HG03520 (cell line): ENCODE data around the gene KCNE1.
A peak's percentile ranks its signal among the peaks of the same experiment; 100 is the strongest.
"Not testable (repeated sequence)": the region's sequence is repeated elsewhere in the genome, so short reads cannot be mapped to it uniquely, and the experiment has no call there.

Experiments used
- ATAC-seq: cut with Tn5 transposase; IDR thresholded peaks from one replicate; pipeline ENCODE4 v1.9.1; 2021; ENCODE audit warnings: mild to moderate bottlenecking, moderate library complexity; ENCODE audit not compliant: unreplicated experiment

KCNE1 gene

DNA sequence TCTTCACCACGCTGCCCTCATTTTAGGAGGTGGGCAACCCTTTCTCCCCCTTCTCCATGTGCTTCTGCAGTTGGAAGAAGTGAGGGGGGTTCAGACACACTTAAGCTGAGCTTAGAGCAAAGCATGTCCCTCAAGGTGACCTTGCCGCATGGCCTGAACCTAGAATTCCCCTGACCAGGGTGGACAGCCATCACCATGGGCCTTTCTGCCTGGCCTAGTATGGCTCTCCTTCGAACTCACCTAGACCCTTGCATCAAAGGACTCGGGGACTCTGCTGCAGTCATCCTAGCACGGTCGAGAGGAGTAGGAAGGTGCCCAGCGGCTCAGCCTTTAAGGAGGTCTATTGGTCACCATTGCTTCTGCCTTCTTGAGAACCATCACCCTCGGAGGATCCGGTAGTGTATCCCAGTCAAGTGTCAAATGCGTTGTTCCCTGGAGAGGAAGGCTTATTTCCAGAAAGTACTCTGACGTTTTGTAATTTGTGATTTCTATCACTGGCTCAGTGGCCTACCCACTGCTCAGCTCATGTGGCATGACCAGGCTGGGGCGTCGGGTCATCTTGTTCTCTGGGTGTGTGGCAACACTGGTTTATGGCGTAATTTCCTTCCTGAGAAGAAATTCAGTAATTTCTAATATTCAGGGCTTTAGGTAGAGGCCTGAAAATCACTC is at the start of gene KCNE1:
Gene KCNE1, minus strand, starts transcription at position 424 of the 669 bp plus-strand sequence. CDS start 62,576 bp downstream, outside the sequence.
- no peak for ATAC-seq

DNA sequence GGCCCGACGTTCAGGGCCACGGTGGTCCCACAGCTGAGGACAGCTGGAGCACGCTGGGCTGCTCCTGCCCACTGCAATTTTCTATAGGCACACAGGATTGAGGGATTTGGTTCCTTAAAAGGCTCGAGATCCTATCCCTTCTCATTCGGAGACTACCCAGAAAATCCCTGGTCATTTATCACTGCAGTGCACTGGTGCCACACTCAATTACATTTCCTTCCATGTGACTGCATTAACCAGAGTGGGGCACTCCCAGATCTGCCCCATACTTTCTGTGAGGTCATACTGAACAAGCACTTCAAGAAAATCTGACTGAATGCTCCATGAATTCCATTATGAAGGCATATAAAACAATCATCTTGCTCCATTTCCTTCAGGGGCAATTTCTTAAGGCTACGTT is 49.8 kb upstream of the KCNE1 start:
- no peak for ATAC-seq

DNA sequence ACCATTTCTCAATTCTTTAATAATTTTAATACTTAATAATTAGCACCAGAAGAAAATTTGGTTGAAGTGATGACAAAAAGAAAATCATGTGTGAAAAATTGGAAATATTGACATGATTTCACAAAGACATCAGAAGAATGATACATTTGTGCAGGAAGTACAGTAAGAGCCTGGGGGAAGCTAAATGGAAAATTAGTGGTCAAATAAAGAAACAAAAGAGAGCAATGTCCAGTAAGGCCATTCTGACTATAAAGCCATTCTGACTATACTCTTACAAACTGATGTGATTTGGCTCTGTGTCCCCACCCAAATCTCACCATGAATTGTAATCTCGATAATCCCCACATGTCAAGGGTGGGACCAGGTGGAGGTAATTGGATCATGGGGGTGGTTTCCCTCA is 48.6 kb upstream of the KCNE1 start:
- ATAC-seq: no peak

DNA sequence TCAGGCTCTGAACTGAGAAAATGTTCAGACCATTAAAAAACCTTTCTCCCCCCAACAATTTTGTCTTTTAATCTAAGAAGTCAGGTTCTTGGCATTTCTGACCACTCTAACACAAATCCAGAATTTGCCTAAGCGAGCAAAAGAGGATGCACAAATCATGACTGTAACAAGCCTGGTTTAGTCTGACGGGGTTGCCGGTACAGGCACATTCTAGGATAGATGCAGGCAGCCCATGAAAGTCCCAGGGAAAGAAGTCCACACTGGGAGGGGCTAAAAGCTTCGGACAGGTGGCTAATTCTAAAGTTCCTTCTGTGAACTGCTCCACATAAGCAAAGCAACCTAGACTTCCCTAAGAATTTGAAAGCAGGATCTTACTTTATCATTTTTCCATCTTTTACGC is 48.0 kb upstream of the KCNE1 start:
- ATAC-seq: no peak

GRCh38 chr21:34559089-34559631 is 47.1 kb upstream of the KCNE1 start:
- ATAC-seq: no peak

DNA sequence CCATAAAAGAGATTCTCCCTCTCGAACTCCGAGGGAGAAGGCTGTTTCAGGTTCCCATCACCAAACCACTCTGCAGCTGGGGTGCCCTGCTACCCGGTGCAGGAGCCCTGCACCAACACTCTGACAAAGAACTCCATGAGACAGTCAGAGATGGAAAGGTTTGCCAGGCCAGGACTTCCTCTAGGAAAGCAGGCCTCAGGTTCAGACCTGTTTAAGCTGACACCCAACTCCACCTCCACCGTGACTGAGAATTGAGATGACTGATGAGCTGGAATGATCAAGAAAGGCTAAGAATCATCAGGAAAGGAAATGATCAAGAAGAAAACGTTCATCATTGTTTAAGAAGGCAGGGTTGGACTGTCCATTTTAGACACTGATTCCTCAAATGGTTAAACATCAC is 46.2 kb upstream of the KCNE1 start:
- ATAC-seq: no peak

- no peak for ATAC-seq
These were observed 45.3 kb upstream of the KCNE1 start for GRCh38 chr21:34557261-34557660.

DNA sequence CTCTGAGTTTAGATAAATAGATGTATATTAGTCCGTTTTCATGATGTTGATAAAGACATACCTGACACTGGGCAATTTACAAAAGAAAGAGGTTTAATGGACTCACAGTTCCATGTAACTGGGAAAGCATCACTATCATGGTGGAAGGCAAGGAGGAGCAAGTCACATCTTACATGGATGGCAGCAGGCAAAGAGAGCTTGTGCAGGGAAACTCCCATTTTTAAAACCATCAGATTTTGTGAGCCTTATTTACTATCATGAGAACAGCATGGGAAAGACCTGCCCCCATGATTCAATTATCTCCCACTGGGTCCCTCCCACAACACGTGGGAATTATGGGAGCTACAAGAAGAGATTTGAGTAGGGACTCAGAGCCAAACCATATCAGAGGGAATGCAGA is 42.7 kb upstream of the KCNE1 start:
- not testable (repeated sequence) for ATAC-seq

DNA sequence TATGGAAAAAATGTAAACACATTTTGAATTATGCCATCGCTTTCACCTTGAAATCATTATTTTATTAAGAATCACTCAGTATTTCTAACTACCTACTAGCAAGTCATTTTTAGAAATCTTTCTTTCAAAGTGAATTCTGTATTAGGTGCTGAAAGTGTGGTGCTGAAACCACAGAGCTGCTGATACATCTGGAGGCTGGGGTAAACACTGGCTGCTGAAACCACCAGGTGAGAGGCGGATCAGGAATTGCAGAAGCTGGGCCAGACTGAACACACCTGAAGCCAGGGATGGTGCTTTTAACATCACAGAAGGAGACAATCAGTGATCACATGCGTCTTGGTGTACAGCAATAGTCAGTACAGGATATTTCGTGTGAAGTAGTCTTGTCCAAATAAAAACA is 42.2 kb upstream of the KCNE1 start:
- ATAC-seq: no peak

- ATAC-seq: no peak
These were observed 41.3 kb upstream of the KCNE1 start for GRCh38 chr21:34553151-34553952.

- ATAC-seq: no peak
These were observed 40.5 kb upstream of the KCNE1 start for GRCh38 chr21:34552360-34553098.

- no peak for ATAC-seq
These were observed 38.3 kb upstream of the KCNE1 start for GRCh38 chr21:34550182-34550799.

GRCh38 chr21:34548781-34549376 is 36.9 kb upstream of the KCNE1 start:
- no peak for ATAC-seq

- no peak for ATAC-seq
These were observed 34.5 kb upstream of the KCNE1 start for GRCh38 chr21:34546542-34546941.

GRCh38 chr21:34545079-34545884 is 33.3 kb upstream of the KCNE1 start:
- ATAC-seq: peak; percentile 87

DNA sequence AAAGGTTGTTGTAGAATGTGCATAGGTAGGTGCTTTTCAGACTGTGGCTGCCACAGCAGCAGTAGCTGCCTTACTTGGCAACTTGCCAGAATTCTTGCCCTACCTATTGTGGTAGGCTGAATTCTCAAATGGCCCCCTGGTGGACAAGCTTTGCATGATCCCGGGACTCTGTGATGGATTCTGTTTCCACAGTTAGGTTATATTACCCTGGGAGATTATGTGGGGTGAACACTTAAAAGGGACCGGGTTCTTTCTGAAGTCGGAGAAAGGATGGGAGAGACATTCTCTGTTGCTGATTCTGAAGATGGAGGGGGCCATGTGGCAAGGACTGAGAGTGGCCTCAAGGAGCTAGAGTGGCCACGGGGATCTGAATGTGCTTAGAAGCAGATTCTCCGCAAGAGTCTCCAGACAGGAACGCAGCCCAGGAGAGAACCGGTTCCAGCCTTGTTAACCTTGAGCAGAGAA is 32.1 kb upstream of the KCNE1 start:
- ATAC-seq: no peak

- no peak for ATAC-seq
These were observed 31.0 kb upstream of the KCNE1 start for GRCh38 chr21:34543017-34543416.

- ATAC-seq: no peak
These were observed 28.2 kb upstream of the KCNE1 start for GRCh38 chr21:34540206-34540605.

GRCh38 chr21:34537838-34538237 is 25.8 kb upstream of the KCNE1 start:
- no peak for ATAC-seq

DNA sequence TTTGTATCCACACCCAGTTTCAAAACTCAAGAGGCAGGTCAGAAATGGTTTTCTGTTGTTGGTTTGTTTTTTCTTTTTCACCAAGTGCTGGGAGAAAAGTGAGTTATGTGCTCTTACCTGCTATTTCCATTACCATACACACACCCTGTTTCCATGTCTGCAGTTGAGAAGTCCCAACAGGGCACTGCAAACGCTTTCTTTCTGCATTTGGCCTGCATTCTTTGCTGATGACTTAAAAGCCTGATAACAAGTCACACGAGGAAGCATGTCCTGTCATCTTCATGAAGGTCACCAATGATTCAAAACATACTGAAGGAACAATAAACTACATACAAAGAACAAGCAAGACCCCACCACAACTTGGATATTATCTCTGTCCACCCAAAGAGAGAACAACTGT is 24.8 kb upstream of the KCNE1 start:
- ATAC-seq: no peak
